Parathyroid adenoma (tissue), 2 donors: ENCODE results near the gene NFYC.

Experiments used
- H2AFZ ChIP-seq: fragments of 300-600 bp; sonication (generic); one replicate; pipeline ENCODE4 v1.7.0; 2017; ENCODE audit warnings: antibody characterized with exemption, mild to moderate bottlenecking
- H3K27ac ChIP-seq: fragments of 300-600 bp; sonication (generic); one replicate; pipeline ENCODE4 v1.7.0; 2017
- H3K27me3 ChIP-seq: fragments of 300-600 bp; sonication (generic); one replicate; pipeline ENCODE4 v1.7.0; 2017; ENCODE audit warnings: low read length; ENCODE audit not compliant: control insufficient read depth, insufficient read depth
- H3K36me3 ChIP-seq: fragments of 300-600 bp; sonication (generic); one replicate; pipeline ENCODE4 v1.7.0; 2017; ENCODE audit warnings: low read length; ENCODE audit not compliant: control insufficient read depth, insufficient read depth
- H3K4me1 ChIP-seq: fragments of 300-600 bp; sonication (generic); one replicate; pipeline ENCODE4 v1.7.0; 2017; ENCODE audit warnings: control low read depth
- H3K4me2 ChIP-seq: fragments of 300-600 bp; sonication (generic); one replicate; pipeline ENCODE4 v1.7.0; 2017; ENCODE audit warnings: low read length
- H3K4me3 ChIP-seq: fragments of 300-600 bp; sonication (generic); one replicate; pipeline ENCODE4 v1.7.0; 2017; ENCODE audit warnings: low read depth, low read length
- H3K79me2 ChIP-seq: fragments of 300-600 bp; sonication (generic); one replicate; pipeline ENCODE4 v1.7.0; 2017; ENCODE audit warnings: control low read depth
- H3K9ac ChIP-seq: fragments of 300-600 bp; sonication (generic); one replicate; pipeline ENCODE4 v1.7.0; 2017; ENCODE audit warnings: mild to moderate bottlenecking
- H3K9me3 ChIP-seq: fragments of 300-600 bp; sonication (generic); one replicate; pipeline ENCODE4 v1.7.0; 2017; ENCODE audit warnings: low read length; ENCODE audit not compliant: control insufficient read depth
- TF ChIP-seq, protein P1 (sequence below): fragments of 300-600 bp; sonication (generic); IDR thresholded peaks from one replicate; pipeline ENCODE4 v1.7.0; 2017; ENCODE audit warnings: antibody characterized with exemption, mild to moderate bottlenecking
- donor health status: primary hyperparathyroidism.

Gene NFYC

DNA sequence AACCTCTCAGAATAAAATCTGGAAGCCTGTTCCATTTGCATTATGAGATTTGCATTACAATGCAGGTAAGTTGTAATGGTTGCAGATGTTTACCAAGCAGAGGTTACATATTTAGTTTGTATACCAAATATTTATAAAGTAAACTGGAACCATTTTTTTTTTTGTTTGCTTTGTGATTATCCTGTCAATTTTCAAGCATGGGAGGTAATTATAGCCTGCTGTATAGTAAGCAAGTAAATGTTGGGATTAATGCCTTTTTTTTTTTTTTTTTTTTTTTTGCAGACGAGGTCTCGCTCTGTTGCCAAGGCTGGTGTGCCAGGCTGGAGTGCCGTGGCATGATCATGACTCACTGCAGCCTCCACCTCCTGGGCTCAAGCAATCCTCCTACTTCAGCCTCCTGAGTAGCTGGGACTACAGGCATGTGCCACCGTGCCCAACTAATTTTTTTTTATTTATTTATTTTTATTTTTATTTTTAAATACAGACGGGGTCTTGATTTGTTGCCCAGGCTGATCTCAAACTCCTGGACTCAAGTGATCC, 21.0 kb downstream of the NFYC start:
- H3K4me1 ChIP-seq: peaks cover 16% of the 10 kb centered on the region
- H3K9me3 ChIP-seq: no peaks in the 10 kb centered on the region
- H2AFZ ChIP-seq: no peak overlapping the region
- no peaks in the 10 kb centered on the region for H3K36me3 ChIP-seq
- H3K27ac ChIP-seq: peak overlapping the region; percentile 95
- TF ChIP-seq, protein P1, sequence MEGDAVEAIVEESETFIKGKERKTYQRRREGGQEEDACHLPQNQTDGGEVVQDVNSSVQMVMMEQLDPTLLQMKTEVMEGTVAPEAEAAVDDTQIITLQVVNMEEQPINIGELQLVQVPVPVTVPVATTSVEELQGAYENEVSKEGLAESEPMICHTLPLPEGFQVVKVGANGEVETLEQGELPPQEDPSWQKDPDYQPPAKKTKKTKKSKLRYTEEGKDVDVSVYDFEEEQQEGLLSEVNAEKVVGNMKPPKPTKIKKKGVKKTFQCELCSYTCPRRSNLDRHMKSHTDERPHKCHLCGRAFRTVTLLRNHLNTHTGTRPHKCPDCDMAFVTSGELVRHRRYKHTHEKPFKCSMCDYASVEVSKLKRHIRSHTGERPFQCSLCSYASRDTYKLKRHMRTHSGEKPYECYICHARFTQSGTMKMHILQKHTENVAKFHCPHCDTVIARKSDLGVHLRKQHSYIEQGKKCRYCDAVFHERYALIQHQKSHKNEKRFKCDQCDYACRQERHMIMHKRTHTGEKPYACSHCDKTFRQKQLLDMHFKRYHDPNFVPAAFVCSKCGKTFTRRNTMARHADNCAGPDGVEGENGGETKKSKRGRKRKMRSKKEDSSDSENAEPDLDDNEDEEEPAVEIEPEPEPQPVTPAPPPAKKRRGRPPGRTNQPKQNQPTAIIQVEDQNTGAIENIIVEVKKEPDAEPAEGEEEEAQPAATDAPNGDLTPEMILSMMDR: no peak
- H3K9ac ChIP-seq: no peak overlapping the region
- no peaks in the 10 kb centered on the region for H3K27me3 ChIP-seq
- peak overlapping the region; percentile 94 for H3K4me3 ChIP-seq
- H3K79me2 ChIP-seq: peaks cover 24% of the 10 kb centered on the region
- H3K4me2 ChIP-seq: peak overlapping the region; percentile 70

DNA sequence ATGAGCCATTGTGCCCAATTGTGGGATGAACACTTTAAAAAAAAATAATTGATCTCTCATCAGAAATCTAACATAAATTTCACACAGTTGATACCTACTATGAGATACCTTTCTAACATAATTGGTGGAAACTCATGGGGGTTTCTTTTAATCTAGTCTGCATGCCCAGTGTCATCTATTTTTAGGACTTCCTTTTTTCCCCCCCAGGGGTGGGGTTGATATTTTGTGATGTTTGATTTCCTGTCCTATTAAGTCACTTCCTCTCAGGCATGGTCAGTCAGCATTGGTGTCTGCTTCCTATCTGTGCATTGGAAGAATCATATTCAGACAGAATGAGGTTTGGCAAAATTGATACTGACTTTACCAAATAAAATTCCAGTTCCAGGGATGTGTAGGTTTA, 21.5 kb downstream of the NFYC start:
- Histone ChIP-seq H3K27ac (peak overlapping the region; percentile 62), H3K9me3 (no peaks in the 10 kb centered on the region), H3K4me1 (peaks cover 16% of the 10 kb centered on the region), H3K4me2 (peak overlapping the region; percentile 32), H3K79me2 (peaks cover 24% of the 10 kb centered on the region), H3K36me3 (no peaks in the 10 kb centered on the region), H3K27me3 (no peaks in the 10 kb centered on the region), H3K4me3 (no peak overlapping the region), H3K9ac (no peak overlapping the region), H2AFZ (no peak overlapping the region)
- TF ChIP-seq, protein P1: no peak

DNA sequence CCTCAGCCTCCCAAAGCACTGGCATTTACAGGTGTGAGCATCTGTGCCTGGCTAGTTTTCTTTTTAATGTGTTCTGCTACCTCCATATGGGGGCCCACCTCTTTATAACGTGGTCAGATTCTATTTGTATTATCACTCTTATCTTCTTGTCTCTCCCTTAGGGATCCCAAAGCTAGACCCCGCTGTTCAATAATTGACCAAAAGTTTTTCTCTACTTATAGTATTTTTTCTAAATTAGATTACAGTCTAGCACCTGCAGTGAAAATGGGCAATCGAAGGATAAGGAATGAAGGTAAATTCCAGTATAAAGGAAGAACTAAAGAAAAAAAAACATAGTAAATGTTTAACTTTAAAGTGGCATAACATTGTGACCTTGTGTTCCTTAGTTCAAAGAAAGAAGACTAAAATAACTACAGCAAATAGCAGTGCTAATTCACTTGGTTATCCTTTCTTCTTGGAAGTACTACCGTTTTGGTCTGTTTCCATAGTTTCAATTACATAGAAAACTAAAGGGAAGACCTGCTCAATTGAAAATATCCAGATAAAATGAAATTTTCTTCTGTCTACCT, 24.1 kb downstream of the NFYC start:
- Histone ChIP-seq H3K9me3 (no peaks in the 10 kb centered on the region), H3K4me3 (peak overlapping the region; percentile 17), H3K4me2 (peak overlapping the region; percentile 17), H3K27ac (no peak overlapping the region), H3K9ac (no peak overlapping the region), H3K36me3 (no peaks in the 10 kb centered on the region), H2AFZ (no peak overlapping the region), H3K4me1 (peaks cover 21% of the 10 kb centered on the region), H3K79me2 (peaks cover 29% of the 10 kb centered on the region), H3K27me3 (no peaks in the 10 kb centered on the region)
- TF ChIP-seq, protein P1: no peak

DNA sequence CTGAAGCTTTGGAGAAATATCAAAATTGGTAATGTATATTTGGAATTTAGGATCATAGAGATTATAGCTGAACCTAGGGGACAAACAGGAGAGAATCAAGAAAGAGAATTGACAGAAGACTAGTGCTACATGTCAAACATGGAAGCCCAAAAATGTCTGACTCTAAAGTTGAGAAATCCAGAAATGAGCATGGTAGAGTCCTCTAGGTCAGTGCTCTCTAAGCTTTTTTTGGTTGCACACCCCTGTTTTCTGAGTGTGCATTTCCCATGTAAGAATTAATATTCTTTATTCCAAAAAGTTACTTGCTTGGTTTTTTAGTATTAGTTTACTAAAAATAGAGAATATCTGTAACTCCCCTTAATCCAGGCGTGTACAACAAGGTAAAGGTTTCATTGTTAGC, 25.6 kb downstream of the NFYC start:
- Histone ChIP-seq H3K4me3 (no peak overlapping the region), H3K79me2 (peaks cover 37% of the 10 kb centered on the region), H3K36me3 (no peaks in the 10 kb centered on the region), H3K9ac (no peak overlapping the region), H3K4me2 (peak overlapping the region; percentile 32), H2AFZ (no peak overlapping the region), H3K9me3 (no peaks in the 10 kb centered on the region), H3K4me1 (peaks cover 21% of the 10 kb centered on the region), H3K27ac (no peak overlapping the region), H3K27me3 (no peaks in the 10 kb centered on the region)
- TF ChIP-seq, protein P1: no peak

DNA sequence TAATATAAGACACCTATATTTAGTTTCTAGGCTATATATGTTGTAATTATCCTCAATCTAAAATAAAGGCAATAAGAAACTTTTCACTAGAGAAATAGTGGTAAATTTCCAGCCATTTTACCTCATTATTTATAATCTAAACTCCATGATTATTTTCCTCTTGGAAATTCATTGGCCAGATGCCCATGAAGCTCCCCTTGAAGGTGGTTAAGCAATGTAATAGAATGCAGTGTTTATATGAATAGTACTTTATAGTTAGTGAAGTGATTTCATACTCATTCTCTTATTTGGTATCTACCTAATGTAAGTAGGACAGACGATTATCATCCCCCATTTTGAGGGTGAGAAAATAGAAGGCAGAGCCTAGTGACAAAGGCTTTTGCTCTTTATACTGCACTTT, 26.5 kb downstream of the NFYC start:
- peak overlapping the region; percentile 27 for H3K4me2 ChIP-seq
- no peaks in the 10 kb centered on the region for H3K27me3 ChIP-seq
- H3K4me3 ChIP-seq: no peak overlapping the region
- peaks cover 40% of the 10 kb centered on the region for H3K79me2 ChIP-seq
- peaks cover 17% of the 10 kb centered on the region for H3K4me1 ChIP-seq
- no peaks in the 10 kb centered on the region for H3K9me3 ChIP-seq
- H3K9ac ChIP-seq: no peak overlapping the region
- TF ChIP-seq, protein P1: no peak
- no peaks in the 10 kb centered on the region for H3K36me3 ChIP-seq
- no peak overlapping the region for H2AFZ ChIP-seq
- no peak overlapping the region for H3K27ac ChIP-seq
